ENCODE data around the gene IL2RA. TPM values are rescaled to one million over a fixed set of nuclear protein-coding genes. Genes with fewer than 3 reads are reported as not detected.

Gene IL2RA
- total and polyA plus RNA-seq, 9 of the 15 experiments (the other 6 are each of a cell fraction or from before 2014, with no cell fraction given): 0.95 TPM; not detected in 8

GRCh38 chr10:6053816-6054631 lies 8.1 kb downstream of the IL2RA start (continued):
- TF ChIP-seq TEAD1 (CRISPR knock-in tag; IDR thresholded peaks at IDR 0.05): no peak
- TF ChIP-seq PCBP1 (IDR thresholded peaks at IDR 0.05; ENCODE audit: low read depth, low read length, poor library complexity, severe bottlenecking): no peak
- no peak for TF ChIP-seq ZNF668 (CRISPR knock-in tag; IDR thresholded peaks at IDR 0.05)
- no peak for TF ChIP-seq ZNF75A (CRISPR knock-in tag; IDR thresholded peaks at IDR 0.05)
- peak in 1 of 2 experiments; percentile 38; a peak in 2 of 4 replicates for TF ChIP-seq RCOR1 (IDR thresholded peaks at IDR 0.05; ENCODE audit: borderline replicate concordance in 1 of 2, low read depth in 2 of 2, low read length in 2 of 2)
- TF ChIP-seq RNF2 (IDR thresholded peaks at IDR 0.05): peak; percentile 63; the same call in 1 of the 2 replicates
- TF ChIP-seq ZBTB40 (IDR thresholded peaks at IDR 0.05): peak; percentile 24; the same call in 1 of the 2 replicates
- no peak for TF ChIP-seq ZBTB40 (CRISPR knock-in tag; IDR thresholded peaks at IDR 0.05)
- TF ChIP-seq SNRNP70 (optimal IDR thresholded peaks at IDR 0.05; ENCODE audit: low read depth, low read length): no peak
- TF ChIP-seq NR4A1 (CRISPR knock-in tag; IDR thresholded peaks at IDR 0.05): no peak
- TF ChIP-seq NR4A1 (tag; IDR thresholded peaks at IDR 0.05): 0 out of 2 replicates have a peak, but pooled peaks have one; percentile 50
- TF ChIP-seq ZEB2 (IDR thresholded peaks at IDR 0.05): 0 out of 2 replicates have a peak, but pooled peaks have one; percentile 15
- TF ChIP-seq RB1 (IDR thresholded peaks at IDR 0.05; ENCODE audit: low read depth): no peak
- TF ChIP-seq ERF (CRISPR knock-in tag; IDR thresholded peaks at IDR 0.05): peak; percentile 75; the same call in 1 of the 2 replicates
